ENCODE data around the gene KRT72.

The KRT72 gene

GRCh38 chr12:52630008-52630500 lies 28.8 kb upstream of the KRT72 start:
- no peak for DNase-seq (ENCODE audit: low read depth in 2 of 2)

- no peak for DNase-seq (ENCODE audit: low read depth in 2 of 2)
These were observed 28.2 kb upstream of the KRT72 start for GRCh38 chr12:52629281-52630007.

GRCh38 chr12:52628841-52629240 lies 27.6 kb upstream of the KRT72 start:
- no peak for DNase-seq (ENCODE audit: low read depth in 2 of 2)

GRCh38 chr12:52628111-52628507 lies 26.8 kb upstream of the KRT72 start:
- DNase-seq (ENCODE audit: low read depth in 2 of 2): no peak

GRCh38 chr12:52627395-52628110 lies 26.3 kb upstream of the KRT72 start:
- no peak for DNase-seq (ENCODE audit: low read depth in 2 of 2)

- no peak for DNase-seq (ENCODE audit: low read depth in 2 of 2)
These were observed 21.1 kb upstream of the KRT72 start for GRCh38 chr12:52622349-52622748.

GRCh38 chr12:52618866-52619265 lies 17.6 kb upstream of the KRT72 start:
- DNase-seq (ENCODE audit: low read depth in 2 of 2): no peak

GRCh38 chr12:52618216-52618615 lies 17.0 kb upstream of the KRT72 start, which contains the start of gene KRT73:
KRT73 (minus strand) TSS chr12:52618559; CDS start chr12:52618524, 35 bp downstream.
- no peak for DNase-seq (ENCODE audit: low read depth in 2 of 2)

GRCh38 chr12:52617403-52617785 lies 16.1 kb upstream of the KRT72 start:
- DNase-seq (ENCODE audit: low read depth in 2 of 2): no peak

- DNase-seq (ENCODE audit: low read depth in 2 of 2): no peak
These were observed 15.6 kb upstream of the KRT72 start for GRCh38 chr12:52616680-52617402.

- no peak for DNase-seq (ENCODE audit: low read depth in 2 of 2)
These were observed 14.6 kb upstream of the KRT72 start for GRCh38 chr12:52615912-52616311.

GRCh38 chr12:52615208-52615868 lies 14.1 kb upstream of the KRT72 start:
- peak in 1 of 2 donors; percentile 24 for DNase-seq (ENCODE audit: low read depth in 2 of 2)

- DNase-seq (ENCODE audit: low read depth in 2 of 2): no peak
These were observed 13.3 kb upstream of the KRT72 start for GRCh38 chr12:52614381-52615207.

GRCh38 chr12:52613384-52614030 lies 12.2 kb upstream of the KRT72 start:
- DNase-seq (ENCODE audit: low read depth in 2 of 2): no peak

- DNase-seq (ENCODE audit: low read depth in 2 of 2): no peak
These were observed 11.4 kb upstream of the KRT72 start for GRCh38 chr12:52612431-52613383.

GRCh38 chr12:52611080-52611468 lies 9.8 kb upstream of the KRT72 start:
- no peak for DNase-seq (ENCODE audit: low read depth in 2 of 2)

- no peak for DNase-seq (ENCODE audit: low read depth in 2 of 2)
These were observed 7.8 kb upstream of the KRT72 start for GRCh38 chr12:52608826-52609630.

GRCh38 chr12:52608161-52608560 lies 6.9 kb upstream of the KRT72 start:
- no peak for DNase-seq (ENCODE audit: low read depth in 2 of 2)

Data from activated CD8-positive, alpha-beta memory T cell treated with anti-CD3 and anti-CD28 coated beads for 4 hours (primary cell).